ENCODE data around the gene GSTT2.
"Not testable (repeated sequence)": the region's sequence is repeated elsewhere in the genome, so short reads cannot be mapped to it uniquely, and the experiment has no call there.

- not testable (repeated sequence) for TF ChIP-seq REST (IDR thresholded peaks at IDR 0.05); CTCF (IDR thresholded peaks at IDR 0.05; ENCODE audit: low read depth, low read length, missing input control); SP1 (IDR thresholded peaks at IDR 0.05); MAX (IDR thresholded peaks at IDR 0.05)
Measured at GRCh38 chr22:23949764-23950163, 30.2 kb upstream of the GSTT2 start.

Measured in liver (tissue), 3 donors.